Thyroid gland (tissue), 4 donors: Measurements from ENCODE around the gene MMRN1. TPM values are rescaled to one million over a fixed set of nuclear protein-coding genes. Genes with fewer than 3 reads are reported as not detected.

ENCODE experiments used
- DNase-seq, 2 donors: peaks; one replicate each; pipeline ENCODE4 v3.0.0-alpha.2; 2019
- H3K27ac ChIP-seq, 3 donors: fragments of 200-600 bp; sonication (generic); 1 replicate in 2 of 3; 2 replicates in 1 of 3; pipeline ENCODE4 v1.5.1; 2016 to 2019; ENCODE audit warnings: mild to moderate bottlenecking in 1 of 3, moderate library complexity in 1 of 3
- H3K27me3 ChIP-seq: fragments of 200-600 bp; sonication (generic); one replicate; pipeline ENCODE4 v1.5.1; 2019
- H3K36me3 ChIP-seq, 2 donors: fragments of 200-600 bp; sonication (generic); one replicate each; pipeline ENCODE4 v1.5.1; 2016 to 2019
- H3K4me1 ChIP-seq, 2 donors: fragments of 200-600 bp; sonication (generic); one replicate each; pipeline ENCODE4 v1.5.1; 2017 to 2019
- H3K4me3 ChIP-seq, 3 donors: fragments of 200-600 bp; sonication (generic); replicated peaks in 1 of 3; 1 replicate in 2 of 3; 2 replicates in 1 of 3; pipeline ENCODE4 v1.5.1; 2016; ENCODE audit warnings: mild to moderate bottlenecking in 1 of 3
- H3K9me3 ChIP-seq: fragments of 200-600 bp; sonication (generic); one replicate; pipeline ENCODE4 v1.5.1; 2017
- POLR2A ChIP-seq, 2 donors: fragments of 450-650 bp; IDR thresholded peaks; one replicate each; pipeline ENCODE4 v1.6.1; 2017; ENCODE audit warnings: antibody characterized with exemption in 2 of 2, mild to moderate bottlenecking in 2 of 2, moderate library complexity in 1 of 2
- WGBS, 2 donors: methylation state at CpG; one replicate each; pipeline ENCODE4 v1.1.5; 2017; 5-methylcytosine and 5-hydroxymethylcytosine counted together
- intact Hi-C: fragments of 100-400 bp; cut with DNase I; formaldehyde crosslinking; loops from one replicate; pipeline ENCODE4 v1.15.1; 2023
- total RNA-seq, 4 donors: library from RNA; depleted of rRNA; stranded (reverse); fragments of >200 nt; gene quantifications; one replicate each; pipeline ENCODE4 v1.2.3, GENCODE V29; 2016
- TF ChIP-seq, protein P1 (sequence below), 6 experiments: fragments of 200-600 bp in 3 of 6; fragments of 450-650 bp in 3 of 6; sonication (generic) in 3 of 6; IDR thresholded peaks; one replicate each; pipeline ENCODE4 v1.5.1; 2016 to 2019; ENCODE audit warnings: antibody characterized with exemption in 6 of 6, mild to moderate bottlenecking in 2 of 6, inconsistent platforms in 1 of 6, moderate library complexity in 1 of 6

The MMRN1 gene
- total RNA-seq, 4 donors from 2014 or later: 111 to 689 (median 241) TPM

DNA sequence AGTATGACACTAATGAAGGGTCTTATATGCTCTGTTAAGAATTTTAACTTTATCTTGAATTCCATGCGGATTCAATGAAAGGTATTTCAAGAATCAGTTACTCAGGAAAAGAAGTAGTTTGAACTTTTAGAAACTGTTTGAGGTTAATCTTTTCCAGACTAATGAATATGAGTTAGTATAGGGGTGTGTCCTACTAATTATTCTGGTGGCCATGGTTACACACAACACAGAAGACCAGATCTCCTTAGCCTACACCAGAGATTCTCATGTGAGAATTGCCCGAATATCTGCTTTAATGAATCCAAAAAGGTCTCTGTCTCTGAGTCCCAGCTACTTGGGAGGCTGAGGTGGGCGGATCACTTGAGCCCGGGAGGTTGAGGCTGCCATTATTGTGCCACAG lies 100.4 kb downstream of the MMRN1 start:
- no peaks in the 10 kb centered on the region for H3K9me3 ChIP-seq
- H3K27me3 ChIP-seq: no peaks in the 10 kb centered on the region
- intact Hi-C loops: no loop called here
- no peak overlapping the region for H3K4me3 ChIP-seq
- DNase-seq: no peak
- H3K36me3 ChIP-seq: no peaks in the 10 kb centered on the region
- H3K4me1 ChIP-seq: no peaks in the 10 kb centered on the region
- WGBS, 2 donors: 66 to 83% methylated on average over 4 of the region's 4 CpGs
- no peak overlapping the region for H3K27ac ChIP-seq
- TF ChIP-seq POLR2A (IDR thresholded peaks at IDR 0.05): no peak
- TF ChIP-seq, protein P1, sequence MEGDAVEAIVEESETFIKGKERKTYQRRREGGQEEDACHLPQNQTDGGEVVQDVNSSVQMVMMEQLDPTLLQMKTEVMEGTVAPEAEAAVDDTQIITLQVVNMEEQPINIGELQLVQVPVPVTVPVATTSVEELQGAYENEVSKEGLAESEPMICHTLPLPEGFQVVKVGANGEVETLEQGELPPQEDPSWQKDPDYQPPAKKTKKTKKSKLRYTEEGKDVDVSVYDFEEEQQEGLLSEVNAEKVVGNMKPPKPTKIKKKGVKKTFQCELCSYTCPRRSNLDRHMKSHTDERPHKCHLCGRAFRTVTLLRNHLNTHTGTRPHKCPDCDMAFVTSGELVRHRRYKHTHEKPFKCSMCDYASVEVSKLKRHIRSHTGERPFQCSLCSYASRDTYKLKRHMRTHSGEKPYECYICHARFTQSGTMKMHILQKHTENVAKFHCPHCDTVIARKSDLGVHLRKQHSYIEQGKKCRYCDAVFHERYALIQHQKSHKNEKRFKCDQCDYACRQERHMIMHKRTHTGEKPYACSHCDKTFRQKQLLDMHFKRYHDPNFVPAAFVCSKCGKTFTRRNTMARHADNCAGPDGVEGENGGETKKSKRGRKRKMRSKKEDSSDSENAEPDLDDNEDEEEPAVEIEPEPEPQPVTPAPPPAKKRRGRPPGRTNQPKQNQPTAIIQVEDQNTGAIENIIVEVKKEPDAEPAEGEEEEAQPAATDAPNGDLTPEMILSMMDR (IDR thresholded peaks at IDR 0.05): no peak

GRCh38 chr4:89995814-89996213 lies 101.2 kb downstream of the MMRN1 start:
- no peak overlapping the region for H3K27ac ChIP-seq
- no peak for TF ChIP-seq POLR2A (IDR thresholded peaks at IDR 0.05)
- TF ChIP-seq, protein P1 (IDR thresholded peaks at IDR 0.05): no peak
- H3K9me3 ChIP-seq: no peaks in the 10 kb centered on the region
- no peak for DNase-seq
- no peaks in the 10 kb centered on the region for H3K27me3 ChIP-seq
- no peaks in the 10 kb centered on the region for H3K36me3 ChIP-seq
- 89 to 94% methylated on average over 2 of the region's 2 CpGs for WGBS, 2 donors
- H3K4me1 ChIP-seq: no peaks in the 10 kb centered on the region
- intact Hi-C loops: no loop called here
- no peak overlapping the region for H3K4me3 ChIP-seq

- Histone ChIP-seq H3K36me3 (no peaks in the 10 kb centered on the region), H3K4me1 (no peaks in the 10 kb centered on the region), H3K4me3 (no peak overlapping the region), H3K9me3 (no peaks in the 10 kb centered on the region), H3K27ac (no peak overlapping the region), H3K27me3 (no peaks in the 10 kb centered on the region)
- intact Hi-C loops: no loop called here
- WGBS, 2 donors: 86 to 88% methylated on average over 4 of the region's 4 CpGs
- no peak for DNase-seq
- TF ChIP-seq, protein P1 (IDR thresholded peaks at IDR 0.05): no peak
- no peak for TF ChIP-seq POLR2A (IDR thresholded peaks at IDR 0.05)
These were observed 102.6 kb downstream of the MMRN1 start for GRCh38 chr4:89997171-89997704.

DNA sequence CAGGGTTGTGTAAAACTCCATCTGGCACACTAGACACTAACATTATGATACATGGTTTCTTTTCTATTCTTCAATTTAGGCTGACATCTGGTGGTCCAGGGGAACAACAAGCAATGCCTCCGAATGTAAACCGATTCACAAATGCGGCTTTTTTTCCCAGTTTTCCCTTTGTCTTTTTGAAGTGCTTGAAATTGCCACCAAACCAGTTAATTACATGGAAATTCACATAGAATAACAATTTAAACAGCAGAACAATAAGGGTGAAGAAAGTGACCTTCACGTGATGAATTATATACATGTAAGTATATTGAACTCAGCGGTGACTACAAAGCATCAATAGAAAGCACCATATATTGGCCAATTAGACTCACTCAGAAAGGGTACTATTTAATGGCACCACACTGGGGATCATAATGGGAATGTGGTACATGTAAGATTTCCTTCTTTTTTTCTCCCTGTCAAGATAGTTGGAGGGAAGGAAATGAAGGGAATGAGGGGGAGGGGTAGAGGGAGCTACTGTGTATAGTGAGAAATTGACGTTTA lies 103.9 kb downstream of the MMRN1 start:
- Histone ChIP-seq H3K36me3 (no peaks in the 10 kb centered on the region), H3K27ac (no peak overlapping the region), H3K9me3 (no peaks in the 10 kb centered on the region), H3K4me1 (peaks cover 0 to 6% of the 10 kb centered on the region in 2 donors), H3K4me3 (no peak overlapping the region), H3K27me3 (no peaks in the 10 kb centered on the region)
- WGBS, 2 donors: 67 to 69% methylated on average over 6 of the region's 6 CpGs
- intact Hi-C loops: no loop called here
- DNase-seq: no peak
- TF ChIP-seq, protein P1 (IDR thresholded peaks at IDR 0.05): no peak
- TF ChIP-seq POLR2A (IDR thresholded peaks at IDR 0.05): no peak

- H3K4me1 ChIP-seq: peaks cover 0 to 6% of the 10 kb centered on the region in 2 donors
- no peak overlapping the region for H3K4me3 ChIP-seq
- DNase-seq: no peak
- H3K27ac ChIP-seq: no peak overlapping the region
- H3K36me3 ChIP-seq: no peaks in the 10 kb centered on the region
- intact Hi-C loops: no loop called here
- no peaks in the 10 kb centered on the region for H3K9me3 ChIP-seq
- 12 to 16% methylated on average over 2 of the region's 2 CpGs for WGBS, 2 donors
- TF ChIP-seq POLR2A (IDR thresholded peaks at IDR 0.05): no peak
- TF ChIP-seq, protein P1 (IDR thresholded peaks at IDR 0.05): no peak
- no peaks in the 10 kb centered on the region for H3K27me3 ChIP-seq
These were observed 106.4 kb downstream of the MMRN1 start for GRCh38 chr4:90001023-90001422.
